Stimulated activated CD8-positive, alpha-beta memory T cell treated with anti-CD3 and anti-CD28 coated beads, Interleukin-12 subunit alpha, Interleukin-12 subunit beta, amount 100 ng/mL, for 1 hour (primary cell): Measurements from ENCODE around the gene SYN1.
"Not testable (repeated sequence)": the region's sequence is repeated elsewhere in the genome, so short reads cannot be mapped to it uniquely, and the experiment has no call there.

Experiments
- DNase-seq: peaks from one replicate; pipeline ENCODE4 v3.0.0-alpha.2; 2020; ENCODE audit warnings: low read depth

Gene SYN1

DNA sequence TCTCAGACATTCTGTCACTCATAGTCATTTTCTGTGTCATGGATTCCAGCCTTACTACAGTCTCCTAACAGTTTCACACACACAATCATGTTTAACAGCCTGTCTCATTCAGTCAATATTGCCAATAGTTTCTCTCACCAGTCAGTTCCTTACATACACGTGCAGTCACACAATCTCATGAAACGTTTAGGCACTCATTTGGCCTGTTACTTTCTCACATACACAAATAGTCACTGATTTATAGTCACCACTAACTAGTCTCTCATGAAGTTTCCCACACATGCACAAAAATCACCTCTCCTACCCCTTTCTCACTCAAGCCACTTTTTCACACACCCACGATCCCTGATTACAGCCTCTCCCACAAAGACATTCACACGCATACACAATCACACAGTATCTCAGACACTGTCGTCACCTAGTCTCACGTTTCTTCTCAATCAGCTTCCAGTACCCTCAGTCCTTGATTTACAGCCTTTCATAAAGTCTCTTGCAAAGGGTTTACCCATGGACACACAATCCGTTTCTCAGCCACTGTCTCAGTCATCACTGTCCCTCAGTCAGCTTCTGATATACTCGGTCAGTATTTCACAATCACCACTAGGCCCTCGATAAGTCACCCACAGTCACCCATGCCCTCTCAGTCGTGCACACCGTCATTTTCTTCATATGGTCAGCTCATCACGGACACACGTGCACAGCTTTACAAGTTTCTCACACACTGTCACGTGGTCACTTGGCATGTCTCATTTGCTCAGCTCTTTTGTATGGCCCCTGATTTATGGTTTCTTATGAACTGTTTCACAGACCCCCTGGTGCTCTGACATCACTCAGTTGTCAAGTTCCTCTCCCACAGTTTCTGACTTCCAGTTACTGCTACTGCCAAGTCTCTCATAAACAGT, 14.3 kb upstream of the SYN1 start:
- no peak for DNase-seq

DNA sequence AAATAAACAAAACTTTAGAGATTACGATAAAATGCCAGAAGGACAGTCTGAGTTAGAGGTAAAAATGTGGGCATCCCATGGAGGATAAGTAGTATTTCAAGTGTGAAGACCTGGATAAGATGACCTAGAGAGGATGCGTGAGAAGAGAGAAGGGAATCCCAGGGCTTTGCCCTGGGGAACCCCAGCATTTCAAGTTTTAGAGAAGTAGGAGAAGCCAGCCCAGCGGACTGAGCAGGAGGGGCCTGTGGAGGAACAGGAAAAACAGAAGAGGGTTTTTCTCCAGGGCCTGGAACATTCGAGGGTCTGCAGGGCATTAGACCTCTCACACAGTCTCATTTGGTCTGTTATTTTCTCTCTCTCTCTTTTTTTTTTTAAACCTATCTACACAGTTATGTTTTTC, 13.0 kb upstream of the SYN1 start:
- no peak for DNase-seq

DNA sequence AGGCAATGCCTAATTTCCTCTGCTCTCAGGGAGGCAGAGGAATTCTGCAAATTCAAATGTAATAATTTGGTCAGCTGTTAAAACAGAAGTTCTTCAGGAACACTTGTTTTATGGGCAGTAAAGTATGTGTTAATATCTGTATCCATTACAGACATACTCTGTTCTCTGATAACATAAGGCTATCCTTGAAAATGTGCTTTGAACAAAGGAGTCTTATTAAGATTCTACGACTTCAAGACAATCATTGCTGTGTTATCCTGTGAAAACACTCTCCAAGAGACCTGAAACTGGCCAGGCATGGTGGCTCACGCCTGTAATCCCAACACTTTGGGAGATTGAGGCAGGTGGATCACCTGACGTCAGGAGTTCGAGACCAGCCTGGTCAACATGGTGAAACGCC, 12.0 kb upstream of the SYN1 start:
- no peak for DNase-seq

DNA sequence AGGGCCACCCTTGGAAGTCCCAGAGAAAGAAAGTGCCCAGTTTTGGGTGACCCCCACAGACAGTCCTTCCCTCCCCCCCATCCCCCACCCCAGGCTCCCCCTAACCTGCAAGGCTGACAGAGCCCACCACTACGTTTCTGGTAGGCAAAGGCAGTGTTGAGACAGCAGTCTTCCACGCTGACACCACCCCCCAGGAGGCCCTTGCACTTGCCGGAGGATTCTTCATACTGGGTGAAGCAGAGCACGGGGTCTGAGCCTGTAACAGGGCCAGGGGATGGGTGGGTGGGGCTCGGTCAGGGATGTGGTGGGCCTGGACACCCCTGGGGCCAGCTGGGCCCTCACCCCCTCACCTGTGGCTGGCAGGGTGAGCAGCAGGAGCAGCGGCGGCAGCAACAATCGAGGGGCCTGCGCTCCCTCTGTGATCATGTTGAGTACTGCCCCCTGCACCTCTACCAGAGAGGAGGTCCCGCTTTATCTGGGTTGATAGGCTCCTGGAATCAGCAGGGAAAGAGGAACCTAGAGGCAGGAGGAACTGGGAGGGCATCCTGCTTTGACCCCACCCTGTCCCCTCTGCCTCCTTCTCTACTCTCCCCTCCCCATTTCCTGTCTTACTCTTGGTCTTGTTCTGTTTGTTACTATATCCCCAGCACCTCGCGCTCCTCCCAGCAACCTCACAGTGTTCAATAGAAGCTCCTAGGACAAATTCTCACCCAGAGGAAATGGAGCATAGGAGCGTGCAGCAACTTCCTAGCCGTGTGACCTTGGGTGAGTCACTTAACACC, 10.0 kb upstream of the SYN1 start, which contains the start of gene CFP:
Gene CFP (minus strand): TSS at position 512 of the 782 bp plus-strand sequence. CDS start 86 bp downstream, at position 426.
- DNase-seq = no peak

DNA sequence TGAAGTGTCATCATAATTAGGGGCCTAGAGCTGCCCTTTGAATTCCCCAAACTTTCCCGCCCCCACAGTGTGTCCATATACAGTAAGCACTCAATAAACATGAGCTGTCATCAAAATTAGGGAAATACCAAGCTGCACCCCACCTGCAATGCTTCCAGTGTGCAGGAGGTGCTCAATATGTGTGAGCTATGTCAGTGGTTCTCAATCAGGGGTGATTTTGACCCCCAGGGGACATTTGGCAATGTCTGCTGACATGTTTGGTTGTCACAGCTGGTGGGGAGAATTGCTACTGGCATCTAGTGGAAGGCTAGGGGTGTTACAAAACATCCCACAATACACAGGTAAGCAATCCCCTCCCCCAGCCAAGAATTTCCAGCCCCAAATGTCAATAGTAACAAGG, 9.3 kb upstream of the SYN1 start:
- DNase-seq = no peak

DNA sequence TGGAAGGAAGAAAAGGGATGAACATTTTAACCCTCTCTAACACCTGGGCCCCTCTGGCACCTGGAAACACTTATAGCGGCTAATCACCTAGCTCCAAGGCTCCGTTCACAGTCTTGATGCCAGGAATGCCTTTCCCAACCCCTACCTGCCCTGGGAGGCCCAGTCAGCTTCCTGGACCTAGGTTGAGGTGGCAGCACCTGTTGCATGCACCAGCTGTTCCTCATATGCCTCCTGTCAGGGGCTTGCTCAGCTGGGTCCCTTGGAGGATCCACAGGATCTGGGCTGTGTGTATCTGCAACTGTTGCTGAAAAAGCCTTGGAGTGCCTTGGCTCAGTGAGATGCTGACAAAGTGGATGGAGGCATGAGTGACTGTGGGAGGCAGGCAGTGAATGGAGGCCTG, 5.7 kb upstream of the SYN1 start:
- DNase-seq = no peak

DNA sequence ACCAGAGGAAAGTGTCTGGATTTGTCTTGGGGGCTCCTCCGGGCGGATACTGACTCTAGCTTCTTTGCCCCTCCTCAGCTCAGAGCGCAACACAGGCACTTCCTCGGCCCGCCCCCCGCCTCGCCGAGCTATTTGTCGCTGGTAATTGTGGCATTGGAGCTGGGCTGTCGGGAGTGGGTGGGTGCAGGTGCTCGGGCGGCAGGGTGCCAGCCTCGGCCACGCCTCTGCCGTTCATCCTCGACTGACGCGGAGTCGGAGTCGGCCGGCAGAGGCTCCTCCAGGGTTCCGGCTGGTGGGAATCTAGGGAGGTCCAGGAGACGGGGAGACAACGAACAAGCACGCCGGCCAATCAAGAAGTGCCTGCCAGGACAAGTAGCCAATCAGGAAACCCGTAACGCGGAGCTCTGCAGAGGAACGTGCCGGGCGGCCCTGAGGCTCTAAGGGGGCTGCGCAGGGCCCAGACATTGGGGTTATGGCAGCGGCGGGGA, 3.9 kb upstream of the SYN1 start:
- DNase-seq = no peak

DNA sequence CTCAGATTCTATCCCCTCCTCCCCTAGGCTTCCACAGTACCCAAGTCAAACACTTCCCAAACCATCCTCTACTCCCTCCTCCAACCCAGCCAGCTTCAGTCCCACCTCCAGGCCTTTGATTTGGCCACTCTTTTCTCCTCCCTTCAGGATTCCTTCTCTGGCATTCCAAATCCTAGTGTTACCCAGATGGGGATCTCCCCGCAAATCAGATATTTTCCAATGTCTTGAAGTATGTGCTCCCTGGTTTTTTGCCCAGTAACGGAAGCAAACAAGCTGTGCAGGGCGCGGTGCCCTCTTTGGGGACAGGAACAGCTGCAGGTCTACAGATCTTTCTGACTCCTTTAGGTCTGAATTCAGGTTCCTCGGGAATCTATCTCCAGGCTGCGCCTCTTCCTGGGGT, 2.2 kb upstream of the SYN1 start:
- no peak for DNase-seq

DNA sequence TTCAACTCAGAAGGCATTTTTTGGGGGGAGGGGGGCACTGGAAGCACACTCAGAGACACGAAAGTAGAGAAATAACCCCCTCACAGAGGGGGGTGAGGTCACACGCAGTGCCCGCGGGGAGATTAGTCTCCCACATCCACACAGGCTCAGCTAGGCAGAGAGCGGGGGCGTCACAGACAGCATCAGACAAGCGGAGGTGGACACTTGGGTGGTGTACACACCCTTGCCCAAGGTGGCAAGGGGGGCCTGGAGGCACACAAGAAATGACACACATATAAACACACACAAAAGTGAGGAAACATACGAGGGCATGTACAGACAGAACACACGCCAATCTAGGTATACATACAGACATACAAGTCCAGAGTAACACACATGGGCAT, 637 bp upstream of the SYN1 start:
- DNase-seq = no peak

DNA sequence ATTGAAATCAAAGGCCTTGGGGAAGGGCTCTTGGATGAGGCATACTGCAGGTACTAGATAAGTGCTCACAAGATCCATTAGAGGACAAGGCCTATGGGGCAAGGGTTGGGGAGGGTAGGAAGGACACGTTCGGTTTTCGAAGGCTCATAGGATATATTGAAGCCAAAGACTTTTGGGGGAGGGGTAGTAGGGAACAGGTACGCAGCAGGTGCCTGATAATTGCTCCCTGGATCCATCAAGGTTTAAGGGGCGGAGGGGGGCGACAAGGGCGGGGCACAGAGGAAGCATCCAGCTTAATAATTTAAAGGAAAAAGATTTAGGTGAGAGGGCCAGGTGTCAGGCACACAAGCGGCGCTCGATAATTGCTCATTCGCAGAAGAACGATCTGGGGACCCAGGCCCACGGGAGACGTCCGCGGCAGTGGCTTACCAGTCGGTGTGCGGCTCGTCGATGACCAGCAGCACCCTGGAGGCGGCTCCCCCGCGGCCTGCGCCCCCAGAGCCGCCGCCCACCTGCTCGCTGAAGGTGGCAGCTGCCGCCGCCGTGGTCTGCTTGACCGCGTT, 653 bp downstream of the SYN1 start:
- no peak for DNase-seq

DNA sequence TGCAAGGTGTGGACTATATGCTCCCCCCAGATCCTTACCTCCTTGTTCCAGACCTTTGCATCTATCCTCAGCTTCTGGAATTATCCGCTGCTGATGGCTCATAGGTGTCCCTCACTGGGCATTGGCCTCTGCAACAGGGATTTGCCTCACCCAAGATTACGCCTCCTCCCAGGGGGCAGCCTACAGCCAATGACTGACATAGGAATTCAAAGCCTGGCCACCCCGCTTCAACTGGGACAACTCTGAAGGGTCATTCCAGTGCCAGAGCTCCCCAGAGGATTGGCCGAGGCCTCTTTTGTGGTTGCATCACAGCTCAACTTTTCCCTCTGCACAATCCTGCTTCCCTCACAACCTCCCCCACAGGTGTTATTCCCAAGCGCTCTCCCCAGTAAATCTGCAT, 5.0 kb downstream of the SYN1 start:
- no peak for DNase-seq

DNA sequence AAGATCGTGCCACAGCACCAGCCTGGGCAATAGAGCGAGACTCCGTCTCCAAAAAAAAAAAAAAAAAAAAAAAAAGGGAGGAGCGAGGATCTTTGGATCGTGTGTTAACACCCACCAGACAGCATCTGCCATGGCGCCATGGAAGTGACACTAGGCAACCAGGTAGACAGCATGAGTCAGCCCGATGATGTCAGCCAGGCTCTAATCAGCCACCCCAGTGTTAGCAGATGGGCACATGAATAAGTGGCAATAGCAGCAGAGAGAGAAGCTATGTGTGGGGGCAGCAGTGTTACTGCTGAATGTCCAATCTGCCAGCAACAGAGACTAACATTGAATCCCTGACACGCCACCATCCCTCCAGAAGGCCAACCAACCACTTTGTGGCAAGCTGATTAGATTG, 6.6 kb downstream of the SYN1 start:
- no peak for DNase-seq

DNA sequence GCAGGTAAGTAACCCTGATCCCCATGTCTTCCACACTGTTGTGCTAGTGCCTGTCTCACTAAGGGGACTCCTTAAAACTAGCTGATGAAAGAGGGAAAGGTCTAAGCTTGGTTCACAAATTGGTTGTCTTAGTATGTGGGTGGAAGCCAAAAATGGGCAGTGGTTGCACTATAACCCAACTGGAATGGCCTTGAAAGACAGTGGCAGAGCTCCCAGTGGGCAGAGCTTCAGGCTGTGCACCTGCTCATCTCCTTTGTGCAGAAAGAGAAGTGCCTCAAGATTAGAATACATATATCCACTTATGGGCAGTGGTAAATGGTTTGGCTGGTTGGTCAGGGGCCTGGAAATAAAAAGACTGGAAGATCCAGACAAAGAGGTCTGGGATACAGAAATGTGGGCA, 7.2 kb downstream of the SYN1 start:
- DNase-seq = no peak

DNA sequence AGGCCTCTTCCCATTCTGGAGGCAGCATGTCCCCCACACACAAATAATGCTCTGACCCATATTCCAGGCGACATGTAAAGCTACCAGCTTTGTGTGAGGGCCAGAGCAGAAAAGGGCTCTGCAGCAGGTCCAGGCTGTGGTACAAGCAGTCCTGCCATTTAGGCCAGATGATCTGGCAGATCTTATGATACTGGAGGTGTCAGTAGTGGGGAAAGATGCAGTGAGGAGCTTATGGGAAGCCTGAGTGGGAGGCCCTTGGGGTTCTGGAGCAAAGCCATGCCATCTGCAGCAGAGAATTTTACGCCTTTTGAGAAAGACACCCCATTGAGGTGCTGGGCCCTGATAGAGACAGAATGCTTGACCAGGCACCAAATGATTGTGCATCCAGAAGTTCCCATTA, 7.7 kb downstream of the SYN1 start:
- DNase-seq = no peak

DNA sequence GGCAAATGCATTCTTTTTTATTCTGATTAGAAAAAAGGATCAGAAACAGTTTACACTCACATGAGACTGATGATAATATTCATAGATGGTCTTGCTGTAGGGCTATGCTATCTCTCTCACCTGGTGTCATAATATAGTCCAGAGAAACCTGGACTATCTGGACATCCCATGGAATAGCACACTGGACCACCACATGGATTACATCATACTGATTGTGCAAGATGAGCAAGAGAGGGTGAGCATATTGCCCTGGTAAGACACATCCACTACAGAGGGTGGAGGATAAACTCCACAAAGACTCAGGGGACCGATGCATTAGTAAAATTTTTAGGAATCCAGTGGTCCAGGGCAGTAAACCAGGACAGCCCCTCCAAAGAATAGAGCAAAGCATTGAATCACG, 8.2 kb downstream of the SYN1 start:
- DNase-seq = no peak

DNA sequence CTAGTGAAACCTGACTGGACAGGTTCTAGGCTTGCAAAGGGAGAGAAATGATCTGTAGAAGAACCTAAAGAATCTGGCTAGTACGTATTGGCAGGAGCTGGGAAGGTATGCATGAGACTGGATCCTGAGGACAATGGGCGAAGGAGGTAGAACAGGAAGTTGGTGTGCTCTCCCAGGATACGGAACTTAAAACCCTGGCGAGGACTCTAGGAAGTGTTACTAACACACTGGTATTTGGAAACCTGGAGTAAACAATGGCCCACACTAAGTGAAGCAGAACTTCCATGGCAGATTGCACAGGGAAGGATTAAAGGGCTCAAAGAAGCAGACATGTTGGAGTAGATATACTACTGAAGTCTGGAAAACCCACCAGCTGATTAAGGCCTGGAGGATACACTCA, 9.1 kb downstream of the SYN1 start:
- no peak for DNase-seq

DNA sequence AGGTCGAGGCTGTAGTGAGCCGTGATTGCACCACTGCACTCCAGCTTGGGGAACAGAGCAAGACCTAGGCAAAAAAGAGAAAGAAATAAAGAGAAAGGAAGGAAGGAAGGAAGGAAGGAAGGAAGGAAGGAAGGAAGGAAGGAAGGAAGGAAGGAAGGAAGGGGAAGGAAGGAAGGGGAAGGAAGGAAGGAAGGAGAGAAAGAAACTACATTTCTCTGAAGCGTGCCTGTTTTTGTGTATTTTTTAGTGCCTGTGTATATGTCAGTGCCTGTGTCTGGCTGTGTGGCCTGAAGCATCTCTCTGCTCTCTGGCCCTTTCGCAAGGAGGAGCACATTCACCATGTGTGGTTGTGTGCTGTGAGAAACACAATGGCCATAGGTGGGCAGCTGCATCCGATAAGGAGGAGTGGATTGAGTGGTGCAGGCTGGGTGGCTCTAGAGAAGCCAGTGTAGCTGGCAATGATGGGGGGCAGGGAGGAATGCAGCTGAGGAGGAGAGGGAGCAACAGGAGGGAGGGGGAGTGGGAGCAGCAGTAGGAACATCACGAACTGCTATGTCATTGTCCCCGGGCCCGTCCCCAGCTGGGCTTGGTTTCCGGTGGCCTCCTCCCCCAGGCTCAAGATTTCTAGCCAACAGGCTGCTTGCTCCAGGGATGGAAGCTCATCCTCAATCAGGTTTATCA, 11.4 kb downstream of the SYN1 start:
- no peak for DNase-seq

DNA sequence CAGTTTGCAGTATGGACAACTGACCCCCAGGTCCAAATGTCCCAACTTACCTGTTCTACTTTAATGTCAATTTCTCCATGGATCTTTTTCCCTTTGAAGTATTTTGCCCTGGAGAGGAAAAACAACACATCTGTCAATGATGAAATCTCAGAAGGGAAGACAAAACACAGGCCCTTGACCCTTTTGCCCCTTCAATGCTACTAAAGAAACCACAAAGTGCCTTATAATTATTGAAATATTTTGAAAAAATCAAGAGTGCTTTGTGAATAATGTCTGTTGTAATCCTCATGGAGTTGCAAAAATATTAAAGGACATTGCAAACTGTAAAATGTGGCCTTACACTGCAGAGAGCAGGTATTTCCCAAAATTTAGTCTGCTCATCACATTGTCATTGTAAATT, 12.6 kb downstream of the SYN1 start:
- no peak for DNase-seq

DNA sequence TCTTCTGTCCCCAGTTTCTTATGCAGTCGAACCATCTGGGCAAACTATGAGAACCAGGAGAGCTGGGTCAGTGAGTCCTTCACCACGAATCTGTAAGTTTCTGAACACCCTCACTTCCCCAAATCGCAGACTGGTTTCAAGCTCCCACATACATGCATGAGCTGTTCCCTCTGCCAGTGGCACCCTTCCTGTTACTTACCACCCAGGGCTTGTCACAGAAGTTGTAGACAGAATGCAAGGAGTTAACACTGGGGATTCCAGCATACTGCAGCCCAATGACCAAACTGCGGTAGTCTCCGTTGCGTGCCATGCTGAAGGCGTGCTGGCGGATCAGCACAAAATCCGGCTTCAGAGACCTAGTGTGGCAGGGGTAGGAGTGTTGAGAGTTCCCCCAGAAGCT, 14.6 kb downstream of the SYN1 start:
- DNase-seq = no peak

DNA sequence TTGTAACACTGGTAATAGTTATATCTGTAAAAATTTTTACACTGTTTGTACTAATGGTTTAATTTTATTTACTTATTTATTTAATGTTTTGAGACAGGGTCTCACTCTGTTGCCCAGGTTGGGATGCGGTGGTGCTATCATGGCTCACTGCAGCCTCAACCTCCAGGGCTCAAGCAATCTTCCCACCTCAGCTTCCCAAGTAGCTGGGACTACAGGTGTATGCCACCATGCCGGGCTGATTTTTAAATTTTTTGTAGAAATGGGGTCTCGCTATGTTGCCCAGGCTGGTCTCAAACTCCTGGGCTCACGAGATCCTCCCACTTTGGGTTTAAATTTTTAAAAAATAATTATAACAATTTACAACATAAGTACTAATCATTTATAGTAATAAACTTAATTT, 16.5 kb downstream of the SYN1 start:
- not testable (repeated sequence) for DNase-seq

DNA sequence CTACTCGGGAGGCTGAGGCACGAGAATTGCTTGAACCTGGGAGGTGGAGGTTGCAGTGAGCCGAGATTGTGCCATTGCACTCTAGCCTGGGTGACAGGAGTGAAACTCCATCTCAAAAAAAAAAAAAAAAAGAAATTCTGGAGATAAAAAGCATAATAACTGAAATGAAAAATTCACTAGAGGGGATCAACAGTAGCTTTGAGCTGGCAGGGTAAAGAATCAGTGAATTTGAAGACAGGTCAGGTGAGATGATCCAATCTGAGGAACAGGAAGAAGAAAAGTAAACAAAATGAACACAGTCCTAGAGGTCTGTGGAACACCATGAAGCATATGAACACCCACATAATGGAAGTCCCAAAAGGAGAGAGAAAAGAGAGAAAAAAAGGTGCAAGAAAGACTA, 22.4 kb downstream of the SYN1 start:
- no peak for DNase-seq

DNA sequence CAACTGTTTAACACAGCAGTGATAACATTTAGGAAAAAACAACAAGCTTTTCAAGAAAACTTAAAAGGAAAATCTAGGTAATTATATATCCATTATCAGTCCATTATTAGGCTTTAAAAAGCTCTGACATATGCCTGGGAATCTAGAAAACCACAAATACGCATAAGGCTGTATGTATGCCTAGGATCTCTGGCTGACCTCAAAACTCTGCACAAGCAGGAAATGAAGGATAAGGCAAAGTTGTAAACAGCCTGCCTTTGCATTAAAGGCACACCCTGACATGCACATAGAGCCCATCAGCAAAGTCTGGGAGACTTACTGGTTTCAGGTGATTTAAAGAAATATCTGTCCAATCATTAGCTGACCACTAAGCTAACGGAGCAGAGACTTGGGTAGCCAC, 23.4 kb downstream of the SYN1 start:
- no peak for DNase-seq
